ENCODE measurements around the gene GPR31. TPM values are rescaled to one million over a fixed set of nuclear protein-coding genes. Genes with fewer than 3 reads are reported as not detected.

GPR31 gene
- total RNA-seq, 1 experiment from 2014 or later, result not detected

DNA sequence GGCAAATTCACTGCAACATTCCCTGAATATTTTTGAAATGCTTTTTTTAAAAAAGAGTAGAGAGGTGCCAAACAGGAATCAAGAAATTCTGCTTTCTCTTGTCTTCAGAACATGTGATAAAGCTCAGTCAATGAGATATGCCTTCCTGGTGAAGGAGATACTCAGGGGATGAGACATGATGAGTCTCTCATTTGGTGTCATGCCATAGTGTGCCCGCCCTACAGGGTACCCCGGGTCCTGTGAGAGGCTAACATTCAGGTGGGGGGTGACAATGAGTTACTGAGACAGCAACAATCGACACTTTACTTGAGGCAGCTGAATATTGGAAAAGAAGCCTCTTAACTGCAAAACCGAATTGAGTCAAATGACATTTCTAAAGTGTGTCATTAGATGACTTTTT is 28.2 kb downstream of the GPR31 start:
- Histone ChIP-seq H3K36me3 (ENCODE audit: low read depth, low read length) (no peaks in the 10 kb centered on the region), H3K4me1 (ENCODE audit: insufficient read depth, low read length) (no peaks in the 10 kb centered on the region), H2AFZ (ENCODE audit: low read length) (no peak overlapping the region), H3K4me2 (ENCODE audit: low read length) (no peak overlapping the region), H3K79me2 (ENCODE audit: low read length) (no peaks in the 10 kb centered on the region), H3K27me3 (ENCODE audit: low read length) (peaks cover 17% of the 10 kb centered on the region), H3K9me3 (ENCODE audit: low read length) (no peaks in the 10 kb centered on the region), H4K20me1 (ENCODE audit: low read length) (no peaks in the 10 kb centered on the region), H3K9ac (ENCODE audit: low read length) (no peak overlapping the region), H3F3A (ENCODE audit: low read length, unreplicated experiment) (no peaks in the 10 kb centered on the region), H3K4me3 (ENCODE audit: low read length) (no peak overlapping the region), H3K27ac (ENCODE audit: low read length) (no peak overlapping the region), H3K9me2 (replicated peaks; ENCODE audit: low read length) (no peaks in the 10 kb centered on the region)
- DNase-seq (no peak), ATAC-seq (no peak)
- intact Hi-C loops (cut with micrococcal nuclease), result no loop called here
- no TSS peak for BruUV-seq (replicated peaks)
- POLR2A ChIA-PET (ENCODE audit: unreplicated experiment), result no interaction called here
- CTCF ChIA-PET, result no interaction called here
- TF ChIP-seq, protein P1, sequence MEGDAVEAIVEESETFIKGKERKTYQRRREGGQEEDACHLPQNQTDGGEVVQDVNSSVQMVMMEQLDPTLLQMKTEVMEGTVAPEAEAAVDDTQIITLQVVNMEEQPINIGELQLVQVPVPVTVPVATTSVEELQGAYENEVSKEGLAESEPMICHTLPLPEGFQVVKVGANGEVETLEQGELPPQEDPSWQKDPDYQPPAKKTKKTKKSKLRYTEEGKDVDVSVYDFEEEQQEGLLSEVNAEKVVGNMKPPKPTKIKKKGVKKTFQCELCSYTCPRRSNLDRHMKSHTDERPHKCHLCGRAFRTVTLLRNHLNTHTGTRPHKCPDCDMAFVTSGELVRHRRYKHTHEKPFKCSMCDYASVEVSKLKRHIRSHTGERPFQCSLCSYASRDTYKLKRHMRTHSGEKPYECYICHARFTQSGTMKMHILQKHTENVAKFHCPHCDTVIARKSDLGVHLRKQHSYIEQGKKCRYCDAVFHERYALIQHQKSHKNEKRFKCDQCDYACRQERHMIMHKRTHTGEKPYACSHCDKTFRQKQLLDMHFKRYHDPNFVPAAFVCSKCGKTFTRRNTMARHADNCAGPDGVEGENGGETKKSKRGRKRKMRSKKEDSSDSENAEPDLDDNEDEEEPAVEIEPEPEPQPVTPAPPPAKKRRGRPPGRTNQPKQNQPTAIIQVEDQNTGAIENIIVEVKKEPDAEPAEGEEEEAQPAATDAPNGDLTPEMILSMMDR (conservative IDR thresholded peaks at IDR 0.05; ENCODE audit: low read depth, low read length), result no peak
- TF ChIP-seq EZH2 (IDR thresholded peaks at IDR 0.05; ENCODE audit: low read length, unreplicated experiment) (no peak), EZH2phosphoT487 (IDR thresholded peaks at IDR 0.05; ENCODE audit: borderline replicate concordance, low read length) (no peak)

- DNase-seq (no peak), ATAC-seq (no peak)
- no peak overlapping the region for H3K27ac ChIP-seq (ENCODE audit: low read length)
- H3K36me3 ChIP-seq (ENCODE audit: low read depth, low read length), result no peaks in the 10 kb centered on the region
- ChIA-PET CTCF (no interaction called here), POLR2A (ENCODE audit: unreplicated experiment) (no interaction called here)
- H3K4me1 ChIP-seq (ENCODE audit: insufficient read depth, low read length), result no peaks in the 10 kb centered on the region
- TF ChIP-seq, protein P1 (conservative IDR thresholded peaks at IDR 0.05; ENCODE audit: low read depth, low read length), result no peak
- no peaks in the 10 kb centered on the region for H3K9me3 ChIP-seq (ENCODE audit: low read length)
- no peak overlapping the region for H2AFZ ChIP-seq (ENCODE audit: low read length)
- H3K4me3 ChIP-seq (ENCODE audit: low read length), result no peak overlapping the region
- H3F3A ChIP-seq (ENCODE audit: low read length, unreplicated experiment), result no peaks in the 10 kb centered on the region
- intact Hi-C loops (cut with micrococcal nuclease), result no loop called here
- H3K4me2 ChIP-seq (ENCODE audit: low read length), result no peak overlapping the region
- no peaks in the 10 kb centered on the region for H3K79me2 ChIP-seq (ENCODE audit: low read length)
- no peak overlapping the region for H3K9ac ChIP-seq (ENCODE audit: low read length)
- H4K20me1 ChIP-seq (ENCODE audit: low read length), result no peaks in the 10 kb centered on the region
- no TSS peak for BruUV-seq (replicated peaks)
- no peaks in the 10 kb centered on the region for H3K9me2 ChIP-seq (replicated peaks; ENCODE audit: low read length)
- peaks cover 17% of the 10 kb centered on the region for H3K27me3 ChIP-seq (ENCODE audit: low read length)
These were observed 28.6 kb downstream of the GPR31 start for GRCh38 chr6:167129159-167129558.

DNA sequence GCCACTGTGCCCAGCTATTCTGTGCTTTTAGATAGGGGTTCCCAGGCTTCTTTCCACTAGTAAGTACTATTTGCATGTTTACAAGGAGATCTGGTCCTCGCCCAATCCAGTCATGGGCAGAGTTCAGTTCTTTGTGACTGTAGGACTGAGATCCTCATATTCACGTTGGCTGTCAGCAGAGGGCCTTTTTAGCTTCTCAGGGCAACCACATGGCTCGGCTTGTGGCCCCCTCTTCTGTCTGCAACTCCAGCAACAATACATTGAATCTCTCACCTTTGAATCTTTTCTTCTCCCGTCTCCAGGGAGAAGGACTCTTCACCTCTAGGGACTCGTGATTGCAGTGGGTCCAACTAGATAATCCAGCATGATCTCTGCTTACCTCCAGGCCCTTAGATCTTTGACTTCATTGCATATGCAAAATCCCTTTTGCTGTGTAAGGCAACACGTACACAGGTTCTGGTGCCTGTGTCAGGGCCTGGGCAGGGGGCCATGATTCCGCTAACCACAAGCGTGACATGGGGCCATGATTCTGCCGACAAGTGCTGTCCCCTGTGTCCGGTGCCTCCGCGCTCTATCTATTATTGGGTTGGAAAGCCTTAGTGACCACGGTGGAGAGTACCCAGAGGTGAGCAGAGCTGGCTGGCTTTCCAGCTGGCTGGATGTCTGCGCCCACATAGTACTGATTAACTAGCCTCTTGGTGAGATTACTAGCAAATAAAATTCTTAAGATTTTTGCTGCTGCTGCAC is 29.8 kb downstream of the GPR31 start:
- BruUV-seq (replicated peaks), result no TSS peak
- DNase-seq (no peak), ATAC-seq (no peak)
- Histone ChIP-seq H3K4me3 (ENCODE audit: low read length) (no peak overlapping the region), H3K4me1 (ENCODE audit: insufficient read depth, low read length) (no peaks in the 10 kb centered on the region), H3K36me3 (ENCODE audit: low read depth, low read length) (no peaks in the 10 kb centered on the region), H4K20me1 (ENCODE audit: low read length) (no peaks in the 10 kb centered on the region), H3K9me3 (ENCODE audit: low read length) (no peaks in the 10 kb centered on the region), H3K9ac (ENCODE audit: low read length) (no peak overlapping the region), H3K27ac (ENCODE audit: low read length) (no peak overlapping the region), H3K27me3 (ENCODE audit: low read length) (peaks cover 24% of the 10 kb centered on the region), H3K4me2 (ENCODE audit: low read length) (no peak overlapping the region), H2AFZ (ENCODE audit: low read length) (no peak overlapping the region), H3K9me2 (replicated peaks; ENCODE audit: low read length) (no peaks in the 10 kb centered on the region), H3F3A (ENCODE audit: low read length, unreplicated experiment) (no peaks in the 10 kb centered on the region), H3K79me2 (ENCODE audit: low read length) (no peaks in the 10 kb centered on the region)
- TF ChIP-seq EZH2 (IDR thresholded peaks at IDR 0.05; ENCODE audit: low read length, unreplicated experiment), result no peak
- TF ChIP-seq EZH2phosphoT487 (IDR thresholded peaks at IDR 0.05; ENCODE audit: borderline replicate concordance, low read length), result no peak
- TF ChIP-seq, protein P1 (conservative IDR thresholded peaks at IDR 0.05; ENCODE audit: low read depth, low read length), result no peak
- ChIA-PET POLR2A (ENCODE audit: unreplicated experiment) (no interaction called here), CTCF (no interaction called here)
- intact Hi-C loops (cut with micrococcal nuclease), result no loop called here
